ENCODE data around the gene NOX5.

The NOX5 gene

DNA sequence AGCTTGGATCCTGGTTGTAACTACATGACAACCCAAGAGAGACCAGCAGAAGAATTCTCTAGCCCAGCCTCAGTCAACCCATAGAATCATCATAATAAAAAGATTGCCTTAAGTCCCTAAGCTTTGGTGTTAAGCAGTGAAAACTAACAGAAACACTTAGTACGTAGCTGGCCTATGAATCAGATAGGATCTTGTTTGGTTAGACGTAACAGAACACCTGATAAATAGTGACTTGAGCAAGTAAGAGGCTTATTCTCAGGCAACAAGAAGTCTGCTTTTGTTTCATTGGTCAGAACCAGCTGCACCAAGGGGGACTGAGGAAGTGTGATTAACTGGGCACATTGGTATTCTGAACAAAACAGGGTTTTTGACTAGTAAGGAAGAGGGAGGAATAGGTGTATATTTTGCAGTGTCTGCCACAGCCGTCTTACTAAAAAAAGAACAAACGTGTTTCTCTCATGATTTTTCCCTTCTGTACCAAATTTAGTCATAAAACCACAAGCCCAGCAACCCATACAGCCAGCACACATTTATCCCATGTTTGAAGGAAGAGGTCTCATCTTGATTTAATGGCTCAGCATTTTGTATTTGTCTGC is 92.6 kb downstream of the NOX5 start:
- no peak for DNase-seq
